Stimulated activated CD8-positive, alpha-beta memory T cell treated with anti-CD3 and anti-CD28 coated beads, Interleukin-15, amount 100 ng/mL, for 24 hours (primary cell): Measurements from ENCODE around the gene ITGA11.
"Not testable (repeated sequence)": the region's sequence is repeated elsewhere in the genome, so short reads cannot be mapped to it uniquely, and the experiment has no call there.

Experiments
- DNase-seq: peaks from one replicate; pipeline ENCODE4 v3.0.0-alpha.2; 2020; ENCODE audit warnings: low read depth

The ITGA11 gene

DNA sequence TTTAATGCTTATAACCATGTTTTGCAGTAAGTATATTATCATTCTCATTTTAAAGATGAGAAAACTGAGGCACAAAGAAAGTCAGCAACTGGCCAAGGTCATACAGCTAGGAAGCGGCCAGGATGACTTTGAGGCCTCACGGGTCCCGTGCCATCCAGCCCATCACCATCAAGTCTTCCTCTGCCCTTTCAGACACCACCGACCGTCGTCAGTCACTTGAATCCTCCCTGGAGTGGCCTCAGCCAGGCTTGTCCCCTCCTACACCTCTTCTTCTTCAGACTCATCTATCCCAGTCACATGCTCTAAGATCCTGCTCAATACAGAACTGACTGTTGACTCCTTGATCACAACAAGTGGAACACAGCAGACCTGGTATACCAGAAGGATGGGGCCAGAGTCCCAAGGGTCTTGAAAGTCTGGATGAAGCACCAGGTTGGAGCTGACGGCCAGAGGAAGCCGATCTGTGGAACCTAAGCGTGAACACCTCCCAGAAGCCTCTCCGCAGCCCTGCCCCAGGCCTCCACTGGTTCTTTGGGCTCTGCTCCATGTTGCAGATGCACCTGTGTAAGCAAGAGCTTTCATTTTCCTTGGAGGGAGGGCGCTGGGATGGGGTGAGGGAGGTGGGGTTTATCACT, 22.1 kb downstream of the ITGA11 start:
- DNase-seq: no peak

DNA sequence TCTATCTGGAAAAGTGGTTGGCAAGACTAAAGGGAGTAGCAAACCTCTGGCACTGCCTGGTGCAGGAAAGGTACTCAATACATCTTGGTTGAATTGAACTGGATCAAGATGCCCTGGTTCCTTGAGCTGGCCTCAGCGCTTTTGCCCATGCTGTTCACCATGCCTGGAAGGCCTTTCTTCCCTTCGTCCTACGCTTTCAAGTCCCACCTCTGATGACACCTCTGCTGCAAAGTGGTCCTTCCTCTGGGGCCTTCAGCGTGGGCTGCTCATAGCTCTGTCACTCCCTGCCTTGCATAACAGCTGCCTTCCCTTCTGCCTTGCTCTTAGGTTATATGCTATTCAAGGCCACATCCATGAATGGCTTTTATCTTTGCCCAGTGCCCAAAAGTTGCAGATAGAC, 23.0 kb downstream of the ITGA11 start:
- no peak for DNase-seq

DNA sequence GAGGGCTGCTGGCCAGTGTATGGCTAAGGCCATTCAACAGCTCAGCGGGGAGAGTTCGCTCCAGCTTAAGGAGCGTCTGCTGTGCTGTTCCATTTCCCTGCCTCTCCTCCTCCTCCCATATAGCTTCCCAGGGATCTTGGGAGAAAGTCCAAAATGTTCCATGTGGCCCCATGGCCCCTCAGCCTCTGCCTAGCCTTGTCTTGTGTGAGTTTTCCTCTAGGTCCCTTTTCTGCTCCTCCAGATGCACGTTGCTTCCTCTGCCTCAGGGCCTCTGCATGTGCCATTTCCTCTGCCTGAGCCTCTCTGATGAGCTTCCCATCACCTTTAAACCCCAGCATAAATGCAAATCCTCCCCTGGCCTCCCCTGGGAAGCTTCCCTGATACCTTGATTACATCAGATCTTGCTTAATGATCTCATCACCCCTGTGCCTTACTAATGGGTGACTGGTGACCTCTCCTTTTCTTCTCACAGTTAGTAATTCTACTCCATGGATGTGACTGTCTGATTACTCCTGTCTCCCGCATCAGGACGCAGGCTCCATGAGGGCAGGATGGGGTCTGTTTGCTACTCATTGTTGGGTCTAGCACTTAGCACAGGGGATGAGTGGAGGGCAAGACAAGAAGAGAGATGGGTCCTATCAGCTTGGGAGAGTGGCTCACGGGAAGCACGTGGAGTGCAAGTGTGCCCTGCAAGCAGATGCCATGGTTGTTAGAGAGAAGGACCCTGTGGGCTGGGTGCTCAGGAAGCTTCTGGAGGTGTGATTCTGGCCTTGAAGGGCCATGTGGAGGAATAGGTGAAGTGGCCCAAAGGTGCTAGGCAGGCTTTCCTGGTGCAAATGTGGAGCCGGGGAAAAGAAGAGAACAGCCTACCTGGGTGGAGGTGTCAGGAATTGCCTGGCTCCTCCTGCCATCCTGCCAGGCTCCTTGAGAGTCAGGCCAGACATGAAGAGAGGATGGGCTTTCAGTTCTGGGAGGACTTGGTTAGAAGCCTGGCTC, 23.8 kb downstream of the ITGA11 start:
- DNase-seq: no peak

DNA sequence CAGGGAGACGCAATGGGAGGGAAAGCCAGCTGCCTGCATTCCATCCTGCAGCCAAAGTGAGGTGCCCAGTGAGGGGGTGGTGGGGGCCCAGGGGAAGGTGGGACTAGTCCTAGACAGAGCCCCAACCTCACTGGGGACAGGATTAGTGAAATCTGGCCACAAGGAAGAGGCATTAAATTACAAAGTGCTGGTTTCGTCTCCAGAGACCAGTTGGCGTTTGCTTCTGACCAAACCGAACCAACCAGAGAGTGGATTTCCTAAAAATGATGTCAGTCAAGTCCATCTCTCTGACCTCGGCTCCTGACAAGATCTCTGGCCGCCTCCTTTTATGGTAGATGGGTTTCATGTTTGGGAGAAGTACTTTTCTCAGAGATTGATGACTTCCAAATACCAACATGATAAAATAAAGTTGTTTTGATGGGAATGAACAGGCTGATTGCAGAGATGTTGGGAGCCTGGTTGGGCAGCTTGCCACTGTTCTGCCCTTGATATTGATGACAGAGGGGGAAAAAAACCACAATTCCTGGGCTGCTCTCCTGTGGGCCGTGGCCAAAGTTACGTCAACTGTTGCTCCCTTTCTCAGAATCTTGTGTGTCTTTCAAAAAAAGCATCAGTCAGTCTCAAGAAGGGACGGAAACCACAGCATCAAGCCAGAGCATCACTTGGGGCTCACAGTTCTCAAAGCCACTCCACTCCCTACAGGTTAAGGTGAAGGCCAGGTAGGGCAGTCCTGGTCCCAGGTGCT, 24.6 kb downstream of the ITGA11 start:
- no peak for DNase-seq

DNA sequence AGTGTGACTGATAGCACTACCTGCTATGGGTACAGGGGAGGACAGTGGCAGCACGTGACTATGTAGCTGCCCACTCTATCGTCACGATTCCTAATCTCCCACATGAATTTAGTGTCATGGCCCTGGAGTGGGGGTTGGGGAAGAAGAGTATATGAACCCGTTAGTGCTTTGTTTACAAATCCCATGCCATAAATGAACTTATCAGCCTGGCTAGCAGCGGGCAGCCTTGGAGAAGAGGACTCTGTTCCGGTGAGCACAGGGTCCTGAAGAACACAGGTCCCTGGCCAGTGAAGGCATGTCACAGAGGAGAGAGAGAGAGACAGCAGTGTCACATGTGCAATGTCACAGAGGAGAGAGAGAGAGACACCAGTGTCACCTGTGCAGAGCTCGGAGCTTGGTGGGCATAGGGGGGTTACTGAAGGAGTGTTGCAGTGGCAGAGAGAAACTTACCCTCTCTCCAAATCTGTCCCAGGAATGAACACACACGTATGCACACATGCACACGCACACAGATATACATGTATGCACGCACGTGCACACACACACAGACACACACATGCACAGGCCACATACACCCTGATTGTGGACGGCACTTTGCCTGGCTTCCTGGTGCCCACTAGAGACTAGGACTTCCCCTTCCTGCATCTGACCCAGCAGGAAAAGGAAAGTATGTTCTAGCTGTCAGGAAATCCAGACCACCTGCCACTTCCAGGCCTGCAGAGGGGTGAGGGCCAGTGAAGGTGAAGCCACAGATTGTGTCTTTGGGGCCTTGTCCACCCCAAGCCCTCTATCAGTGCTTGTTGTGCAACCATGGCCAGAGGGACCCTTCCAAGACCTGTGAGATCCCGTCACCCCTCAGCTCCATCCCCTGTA, 26.3 kb downstream of the ITGA11 start:
- no peak for DNase-seq

DNA sequence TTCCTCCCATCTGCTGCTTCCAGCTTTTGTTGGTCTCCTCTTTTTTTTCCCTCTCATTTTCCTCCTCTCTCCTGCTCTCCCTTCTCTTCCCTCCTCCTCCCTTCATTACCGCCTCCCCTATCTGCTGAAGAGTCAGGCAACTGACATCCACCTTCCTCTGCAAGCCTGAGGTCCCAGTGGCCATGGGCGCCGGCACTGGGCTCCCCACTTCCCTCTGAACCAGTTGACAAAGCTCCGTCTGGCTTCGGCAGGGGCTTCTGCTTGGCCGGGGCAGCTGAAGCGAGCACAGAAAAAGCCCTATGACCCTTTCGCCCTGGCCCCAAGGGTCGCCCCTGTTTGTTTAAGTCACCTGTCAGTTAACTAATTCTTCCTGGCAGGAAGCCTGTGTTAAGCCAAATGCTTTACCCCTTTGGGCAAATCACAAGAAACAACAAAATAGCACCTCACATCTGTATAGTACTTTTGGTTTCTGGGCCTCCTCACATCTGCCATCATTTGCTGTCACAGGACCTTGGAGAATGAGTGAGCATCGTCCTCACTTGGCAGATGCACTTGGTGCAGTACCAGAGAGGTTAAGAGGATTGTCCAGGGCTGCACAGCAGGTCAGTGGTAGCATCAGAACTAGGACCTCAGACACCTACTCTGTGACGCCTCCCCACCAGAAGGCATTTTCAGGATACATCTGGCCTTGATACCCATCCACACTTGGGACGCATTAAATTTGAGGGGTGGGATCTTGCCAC, 27.7 kb downstream of the ITGA11 start:
- no peak for DNase-seq

DNA sequence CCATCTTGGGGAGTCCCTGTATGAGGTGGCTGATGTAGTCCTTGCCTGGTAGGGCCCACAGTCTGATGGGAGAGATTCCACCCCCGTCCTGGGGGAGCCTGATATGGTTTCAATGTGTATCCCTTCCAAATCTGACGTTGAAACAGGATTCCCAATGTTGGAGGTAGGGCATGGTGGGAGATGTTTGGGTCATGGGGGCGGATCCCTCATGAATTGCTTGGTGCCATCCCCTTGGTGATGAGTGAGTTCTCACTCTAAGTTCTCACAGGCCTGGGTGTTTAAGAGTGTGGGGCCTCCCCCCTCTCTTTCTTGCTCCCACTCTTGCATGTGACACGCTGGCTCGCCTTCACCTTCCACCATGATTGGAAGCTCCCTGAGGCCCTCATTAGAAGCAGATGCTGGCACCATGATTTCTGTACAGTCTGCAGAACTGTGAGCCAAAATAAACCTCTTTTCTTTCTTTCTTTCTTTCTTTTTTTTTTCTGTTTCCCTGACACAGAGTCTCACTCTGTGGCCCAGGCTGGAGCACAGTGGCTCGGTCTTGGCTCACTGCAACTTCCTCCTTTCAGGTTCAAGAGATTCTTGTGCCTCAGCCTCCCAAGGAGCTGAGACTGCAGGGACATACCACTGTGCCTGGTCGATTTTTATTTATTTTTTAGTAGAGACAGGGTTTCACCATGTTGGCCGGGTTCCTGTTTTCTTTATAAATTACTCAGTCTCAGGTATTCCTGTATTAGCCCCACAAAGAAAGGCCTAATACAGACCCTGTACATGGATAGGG, 28.6 kb downstream of the ITGA11 start:
- no peak for DNase-seq

DNA sequence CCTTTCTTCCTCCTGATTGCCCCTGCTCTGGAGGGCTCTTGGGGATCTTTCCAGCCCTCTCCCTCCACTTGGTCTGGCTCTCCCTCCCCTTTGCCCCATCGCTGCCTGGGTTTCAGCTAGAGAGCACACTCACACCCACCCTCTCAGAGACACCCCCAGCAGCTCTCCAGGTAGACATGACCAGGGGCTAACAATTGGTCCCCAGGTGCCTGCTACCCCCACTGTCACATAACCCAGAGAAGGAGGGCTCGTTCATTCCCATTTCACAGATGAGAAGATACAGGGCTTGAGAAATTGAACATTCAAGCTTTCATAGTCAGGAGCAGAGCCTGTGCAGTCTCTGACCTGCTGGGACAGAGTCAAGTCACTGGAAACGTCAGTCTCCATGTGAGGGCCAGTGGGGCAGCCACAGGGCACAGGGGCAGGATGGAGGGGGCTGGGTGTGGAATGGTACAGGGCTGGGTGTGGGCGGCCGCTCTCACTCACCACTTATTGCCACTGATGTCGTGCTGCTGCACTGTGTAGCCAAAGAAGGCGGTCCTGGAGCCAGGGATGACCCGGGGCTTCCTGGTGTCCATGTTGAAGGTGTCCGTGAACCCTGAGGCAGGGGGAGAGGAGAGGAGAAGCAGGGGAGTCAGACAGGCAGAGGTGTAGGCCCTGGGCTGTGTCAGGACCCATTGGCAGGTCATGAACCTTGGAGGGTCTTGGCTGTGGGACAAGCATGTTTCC, 29.4 kb downstream of the ITGA11 start:
- no peak for DNase-seq

DNA sequence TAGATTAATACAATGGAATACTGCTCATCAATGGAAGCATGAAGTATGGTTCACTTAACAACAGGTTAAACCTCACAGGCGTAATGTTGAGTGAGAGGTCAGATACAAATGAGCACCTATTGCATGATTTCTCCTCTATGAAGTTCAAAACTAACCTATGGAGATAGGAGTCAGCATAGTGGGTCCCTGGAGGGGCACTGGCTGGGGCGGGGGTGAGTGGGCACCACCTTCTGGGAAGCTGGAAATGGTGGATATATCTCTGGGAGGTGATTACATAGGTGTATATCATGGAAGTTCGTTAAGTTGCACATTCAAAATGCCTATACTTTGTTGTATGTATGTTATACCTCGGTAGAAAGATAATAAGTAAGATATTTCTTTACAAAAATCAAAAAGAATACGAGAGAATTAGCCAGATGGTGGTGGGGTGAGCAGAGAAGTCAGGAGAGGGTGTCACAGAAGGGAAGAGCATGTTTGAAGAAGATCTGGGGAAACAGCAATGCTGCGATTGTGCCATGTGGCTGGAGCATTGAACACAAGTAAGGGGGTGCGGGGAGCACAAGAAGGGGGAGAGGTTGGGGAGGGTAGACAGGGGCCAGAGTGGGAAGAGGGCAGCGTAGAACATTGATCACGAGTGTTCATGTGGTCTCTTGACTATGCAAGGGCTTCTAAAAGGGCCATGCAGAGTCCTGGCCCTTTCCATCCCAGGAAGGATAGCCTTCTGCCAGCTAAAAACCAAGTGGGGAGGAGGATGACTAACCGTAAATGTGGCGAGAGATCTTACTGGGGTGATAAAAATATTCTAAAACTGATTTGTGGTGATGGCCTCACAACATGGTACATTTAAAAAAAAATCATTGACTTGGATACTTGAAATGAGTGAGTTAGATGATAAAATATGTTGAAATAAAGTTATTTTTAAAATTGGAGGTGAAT, 30.2 kb downstream of the ITGA11 start:
- no peak for DNase-seq

DNA sequence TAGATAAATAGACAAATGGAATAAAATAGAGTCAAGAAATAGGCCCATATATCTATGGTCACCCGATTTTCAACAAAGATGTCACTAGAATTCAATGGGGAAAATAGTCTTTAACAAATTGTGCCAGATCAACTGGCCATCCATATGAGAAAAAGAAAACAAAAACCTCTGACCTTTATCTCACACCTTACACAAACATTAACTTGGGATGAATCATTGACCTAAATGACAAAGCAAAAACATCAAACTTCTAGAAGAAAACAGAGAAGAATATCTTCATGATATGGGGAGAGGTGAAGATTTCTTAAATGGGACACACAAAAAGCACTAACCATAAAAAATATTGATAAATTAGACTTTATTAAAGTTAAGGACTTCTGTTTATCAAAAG, 31.9 kb downstream of the ITGA11 start:
- no peak for DNase-seq

DNA sequence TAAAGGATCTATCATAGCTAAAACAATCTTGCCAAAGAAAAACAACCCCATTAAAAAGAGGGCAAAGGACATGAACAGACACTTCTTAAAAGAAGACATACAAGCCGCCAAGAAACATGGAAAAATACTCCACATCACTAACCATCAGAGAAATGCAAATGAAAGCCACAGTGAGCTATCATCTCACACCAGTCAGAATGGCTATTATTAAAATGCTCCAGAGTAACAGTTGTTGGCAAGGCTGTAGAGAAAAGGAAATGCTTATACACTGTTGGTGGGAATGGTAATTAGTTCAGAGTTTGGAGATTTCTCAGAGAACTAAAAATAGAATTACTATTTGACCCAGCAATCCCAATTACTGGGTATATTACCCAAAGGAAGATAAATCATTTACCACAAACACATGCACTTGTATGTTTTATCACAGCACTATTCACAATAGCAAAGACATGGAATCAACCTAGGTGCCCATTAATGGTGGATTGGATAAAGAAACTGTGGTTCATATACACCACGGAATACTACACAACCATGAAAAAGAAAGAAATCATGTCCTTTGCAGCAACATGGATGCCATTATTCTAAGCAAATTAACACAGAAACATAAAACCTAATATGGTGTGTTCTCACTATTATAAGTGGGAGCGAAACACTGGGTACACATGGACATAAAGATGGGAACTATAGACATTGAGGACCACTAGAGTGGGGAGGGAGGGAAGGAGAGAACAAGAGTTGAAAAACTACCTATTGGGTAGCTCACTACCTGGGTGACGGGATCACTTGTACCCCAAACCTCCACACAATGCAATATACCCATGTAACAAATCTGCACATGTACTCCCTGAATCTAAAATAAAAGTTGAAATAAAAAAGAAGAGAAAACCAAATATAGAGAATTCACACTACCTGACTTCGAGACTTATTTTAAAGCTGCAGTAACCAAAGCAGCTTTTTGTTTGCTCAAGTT, 32.6 kb downstream of the ITGA11 start:
- DNase-seq: no peak

DNA sequence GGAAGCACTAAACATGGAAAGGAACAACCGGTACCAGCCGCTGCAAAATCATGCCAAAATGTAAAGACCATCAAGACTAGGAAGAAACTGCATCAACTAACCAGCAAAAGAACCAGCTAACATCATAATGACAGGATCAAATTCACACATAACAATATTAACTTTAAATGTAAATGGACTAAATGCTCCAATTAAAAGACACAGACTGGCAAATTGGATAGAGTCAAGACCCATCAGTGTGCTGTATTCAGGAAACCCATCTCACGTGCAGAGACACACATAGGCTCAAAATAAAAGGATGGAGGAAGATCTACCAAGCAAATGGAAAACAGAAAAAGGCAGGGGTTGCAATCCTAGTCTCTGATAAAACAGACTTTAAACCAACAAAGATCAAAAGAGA, 34.0 kb downstream of the ITGA11 start:
- not testable (repeated sequence) for DNase-seq

DNA sequence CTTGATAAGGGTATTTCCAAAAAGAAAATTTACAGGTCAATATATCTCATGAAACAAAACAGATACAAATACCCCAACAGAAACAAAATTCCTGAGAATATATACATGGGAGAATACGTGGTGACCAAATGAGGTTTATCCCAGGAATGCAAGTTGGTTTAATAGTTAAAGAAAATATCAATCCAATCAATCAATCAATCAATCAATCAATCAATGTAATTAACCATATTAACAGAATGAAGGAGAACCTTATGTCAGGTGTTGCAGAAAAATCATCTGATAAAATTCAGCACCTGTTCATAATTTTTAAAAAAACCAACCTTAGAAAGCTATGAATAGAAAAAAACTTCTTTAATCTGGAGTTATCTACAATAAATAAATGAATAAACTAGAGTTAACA, 35.9 kb downstream of the ITGA11 start:
- no peak for DNase-seq

DNA sequence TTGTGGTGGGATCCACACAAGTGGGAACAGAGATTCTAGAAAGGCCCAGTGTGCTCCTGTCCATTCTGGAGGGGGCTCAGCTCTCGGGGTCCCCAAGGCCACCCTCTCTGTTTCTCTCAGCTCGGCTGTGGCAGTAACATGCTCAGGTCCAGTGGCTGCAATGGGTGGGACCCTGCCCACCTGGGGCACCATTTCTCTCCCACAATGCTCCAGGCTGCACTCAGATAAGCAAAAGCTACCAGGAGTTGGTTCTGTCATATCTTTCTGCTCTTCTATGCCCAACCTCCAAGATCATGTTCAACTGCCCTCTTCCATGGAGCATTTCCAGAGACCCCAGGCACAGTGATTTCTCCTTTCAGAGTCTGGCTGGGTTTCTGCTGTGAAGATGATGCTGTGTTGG, 40.8 kb downstream of the ITGA11 start:
- no peak for DNase-seq

DNA sequence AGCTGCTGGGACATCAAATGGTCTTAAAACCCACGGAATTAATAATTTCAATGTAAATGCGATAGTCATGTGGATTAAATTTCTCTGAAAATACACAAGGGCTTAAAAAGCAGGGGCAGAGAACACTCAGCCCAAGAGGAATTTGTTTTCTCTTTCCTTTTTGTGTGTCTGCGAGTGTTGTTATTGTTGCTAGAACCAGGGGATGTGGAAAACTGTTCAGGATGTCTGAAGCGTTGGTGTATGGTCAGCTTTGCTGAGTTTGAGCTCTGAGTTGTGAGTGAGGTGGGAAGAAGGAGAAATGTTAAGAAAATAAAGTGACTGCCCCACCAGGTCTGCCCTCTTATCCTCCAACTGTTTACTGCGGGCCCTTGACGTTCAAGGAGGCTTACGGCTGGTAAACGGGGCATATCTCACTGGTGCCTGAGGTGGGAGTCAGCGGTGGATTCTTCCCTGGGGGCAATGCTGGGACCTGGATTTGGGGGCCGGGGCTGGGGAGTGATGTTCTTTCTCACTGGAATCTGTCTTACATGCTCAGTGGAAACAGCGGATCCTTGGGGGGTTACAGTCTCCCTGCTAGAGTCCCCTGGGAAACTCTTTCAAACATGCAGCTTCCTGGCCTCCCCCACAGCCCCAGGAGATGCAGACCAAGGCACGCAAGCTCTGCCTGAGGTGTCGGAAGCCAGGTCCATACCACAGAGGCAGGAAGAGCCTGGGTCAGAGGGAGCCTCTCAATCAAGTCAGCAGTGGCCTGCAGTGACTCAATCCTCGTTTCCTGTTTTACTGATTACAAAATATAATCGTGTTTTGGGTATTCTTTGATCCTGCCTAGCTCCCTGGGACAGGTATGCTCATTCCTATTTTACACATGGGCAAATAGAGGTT, 41.8 kb downstream of the ITGA11 start:
- DNase-seq: no peak
